A549 treated with ZK216348 at 1 μM for 4 hours (cell line): ENCODE results near the gene THY1. TPM values are rescaled to one million over a fixed set of nuclear protein-coding genes. Genes with fewer than 3 reads are reported as not detected.

Experiments
- total RNA-seq: library from RNA; stranded (reverse); fragments of 200-300 nt; extraction: Qiagen RNA extraction; gene quantifications from 5 replicates; pipeline ENCODE4 v1.2.3, GENCODE V29; 2022; ENCODE audit warnings: low read depth

Gene THY1
- total RNA-seq, result 12.5 to 15.2 TPM (median 13.7 TPM) in 5 replicates

GRCh38 chr11:119422809-119423508, at the start of gene THY1:
Gene THY1 (minus strand): TSS chr11:119423172. CDS start chr11:119420905, 2,267 bp downstream.

GRCh38 chr11:119381181-119381988, 41.6 kb downstream of the THY1 start, which contains the start of gene USP2:
Gene USP2 (minus strand): TSS chr11:119381690. CDS start chr11:119373480, 8,210 bp downstream.

Other genes with a start within 250 kb of the THY1 start
- gene NHERF4, start 237.7 kb downstream of the THY1 start, total RNA-seq, result 0.15 to 0.16 TPM in 2 of 5 replicates, not detected in the others
- 5.1 to 10.3 TPM (median 8.4 TPM) in 5 replicates for gene CBL, start 216.8 kb downstream of the THY1 start, total RNA-seq
- 7.2 to 12.6 TPM (median 11.3 TPM) in 5 replicates for gene MCAM, start 106.0 kb downstream of the THY1 start, total RNA-seq
- gene RNF26, start 88.6 kb downstream of the THY1 start, total RNA-seq, result 24.5 to 40.8 TPM (median 39.0 TPM) in 5 replicates
- gene C1QTNF5, start 82.3 kb downstream of the THY1 start, total RNA-seq, result not detected in 5 replicates
- gene MFRP, start 76.5 kb downstream of the THY1 start, total RNA-seq, result not detected in 5 replicates
- 0.42 to 1.1 TPM (median 0.70 TPM) in 5 replicates for gene USP2, start 41.5 kb downstream of the THY1 start, total RNA-seq